Measurements from ENCODE around the gene TMEM234.

Gene TMEM234

DNA sequence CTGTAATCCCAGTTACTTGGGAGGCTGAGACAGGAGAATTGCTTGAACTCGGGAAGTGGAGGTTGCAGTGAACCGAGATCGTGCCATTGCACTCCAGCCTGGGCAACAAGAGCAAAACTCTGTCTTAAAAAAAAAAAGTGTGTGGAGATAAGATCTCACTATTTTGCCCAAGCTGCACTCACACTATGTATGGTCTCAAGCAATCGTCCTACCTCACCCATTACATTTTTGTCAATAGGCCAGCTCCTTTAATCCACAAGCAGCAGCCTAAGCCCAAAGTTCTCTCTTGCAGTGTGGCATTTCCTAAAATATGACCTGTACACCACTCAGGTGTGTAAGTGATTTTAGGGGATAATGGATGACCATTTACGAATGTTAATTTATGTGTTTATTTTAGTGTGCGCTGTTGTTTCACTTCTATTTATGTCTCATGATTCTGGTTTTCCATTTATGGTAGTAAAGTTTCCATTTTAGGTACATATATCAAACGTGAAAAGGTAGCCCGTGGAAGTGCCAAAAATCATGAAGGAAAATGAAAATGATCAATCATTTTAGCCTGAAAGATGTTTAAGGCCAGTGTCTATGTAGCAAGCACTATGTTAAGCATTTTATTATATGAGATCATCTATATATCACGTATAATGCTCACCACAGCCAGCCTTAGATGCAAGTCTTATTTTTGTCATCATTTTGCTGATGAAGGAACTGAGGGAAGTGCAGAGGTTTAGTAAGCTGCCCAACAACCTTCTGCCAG, 34.5 kb upstream of the TMEM234 start:
- TF ChIP-seq CTCF (IDR thresholded peaks at IDR 0.05; ENCODE audit: low read depth, low read length), result no peak
- no peak for DNase-seq (ENCODE audit: extremely low read depth, low read depth)

DNA sequence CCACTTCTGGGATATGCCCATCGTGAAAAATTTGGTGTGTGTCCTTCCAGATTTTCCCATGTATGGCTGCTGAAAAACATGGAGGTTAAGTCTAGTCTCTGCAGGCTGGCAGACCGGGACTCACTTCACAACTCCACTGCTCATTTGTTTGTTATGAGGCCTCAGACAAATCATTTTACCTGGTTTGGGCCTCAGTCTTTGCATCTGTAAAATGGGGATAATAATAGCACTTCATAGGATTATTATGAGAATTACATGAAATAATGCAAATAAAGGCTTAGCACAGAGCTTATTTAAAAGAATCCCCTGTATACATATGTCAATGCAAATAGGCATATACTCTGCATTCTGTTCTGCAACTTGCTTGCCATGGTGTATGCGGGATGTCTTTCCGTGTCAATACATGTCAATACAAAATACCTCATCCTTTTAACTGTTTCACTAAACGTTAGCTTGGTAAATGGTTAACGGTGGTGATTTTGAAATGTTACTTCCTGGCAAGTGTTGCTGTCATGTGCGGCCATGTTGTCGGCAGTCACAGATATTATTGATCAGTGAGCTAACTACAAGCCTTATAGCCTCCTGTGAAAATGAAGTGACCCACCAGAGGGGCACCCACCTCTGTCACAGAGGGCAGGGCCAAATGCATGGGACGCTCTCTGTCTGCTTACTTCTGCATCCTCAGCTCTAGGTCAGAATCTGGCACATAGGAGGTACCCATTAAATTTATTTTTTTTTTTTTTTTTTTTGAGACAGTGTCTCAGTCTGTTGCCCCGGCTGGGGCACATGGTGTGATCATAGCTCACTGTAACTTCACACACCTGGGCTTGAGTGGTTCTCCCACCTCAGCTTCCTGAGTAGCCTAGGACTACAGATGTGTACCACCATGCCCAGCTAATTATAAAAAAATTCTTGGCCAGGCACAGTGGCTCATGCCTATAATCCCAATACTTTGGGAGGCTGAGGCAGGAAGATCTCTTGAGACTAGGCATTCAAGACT, 33.2 kb upstream of the TMEM234 start:
- no peak for TF ChIP-seq CTCF (IDR thresholded peaks at IDR 0.05; ENCODE audit: low read depth, low read length)
- DNase-seq (ENCODE audit: extremely low read depth, low read depth), result no peak

- DNase-seq (ENCODE audit: extremely low read depth, low read depth), result no peak
- no peak for TF ChIP-seq CTCF (IDR thresholded peaks at IDR 0.05; ENCODE audit: low read depth, low read length)
Observed at GRCh38 chr1:32250893-32251716, 29.0 kb upstream of the TMEM234 start, which contains the start of gene LCK. LCK (plus strand) TSS chr1:32251265; CDS start chr1:32274330, 23,065 bp downstream.

GRCh38 chr1:32249831-32250525, 27.8 kb upstream of the TMEM234 start:
- TF ChIP-seq CTCF (IDR thresholded peaks at IDR 0.05; ENCODE audit: low read depth, low read length), result no peak
- DNase-seq (ENCODE audit: extremely low read depth, low read depth), result no peak

DNA sequence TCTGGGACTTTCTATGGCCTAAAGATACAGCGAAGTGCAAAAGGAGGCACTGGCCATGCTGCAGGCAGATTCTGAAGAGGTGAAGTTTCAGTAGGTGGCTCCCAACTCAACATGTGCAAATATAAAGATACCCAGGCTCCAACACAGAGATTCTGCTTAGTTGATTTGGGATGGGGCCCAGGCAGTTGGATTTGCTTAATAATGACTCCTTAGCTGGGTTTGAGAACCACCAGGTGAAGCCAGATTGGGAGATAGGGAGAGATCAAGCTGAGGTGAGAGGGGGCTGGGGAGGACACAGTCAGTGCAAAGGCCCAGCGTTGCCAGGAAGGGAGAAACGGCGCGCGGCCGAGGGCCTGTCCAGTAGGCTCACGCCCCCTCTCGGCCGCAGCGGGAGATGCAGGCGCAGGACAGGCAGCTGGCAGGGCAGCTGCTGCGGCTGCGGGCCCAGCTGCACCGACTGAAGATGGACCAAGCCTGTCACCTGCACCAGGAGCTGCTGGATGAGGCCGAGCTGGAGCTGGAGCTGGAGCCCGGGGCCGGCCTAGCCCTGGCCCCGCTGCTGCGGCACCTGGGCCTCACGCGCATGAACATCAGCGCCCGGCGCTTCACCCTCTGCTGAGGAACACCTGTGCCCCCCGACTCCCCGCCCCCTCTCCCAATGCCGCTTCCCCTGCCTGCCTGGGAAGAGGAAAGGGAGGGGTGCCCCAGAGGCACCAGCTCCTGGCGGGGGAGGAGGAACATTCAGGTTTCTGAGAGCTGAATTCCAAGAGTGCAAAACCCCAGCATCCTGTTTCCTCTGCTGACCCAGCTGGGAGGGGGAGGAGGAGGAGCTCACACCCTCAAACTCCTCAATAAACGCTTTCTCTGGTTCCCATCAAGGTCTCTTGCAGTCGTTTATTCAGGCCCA, 26.1 kb upstream of the TMEM234 start:
- TF ChIP-seq CTCF (IDR thresholded peaks at IDR 0.05; ENCODE audit: low read depth, low read length), result peak; percentile 72
- no peak for DNase-seq (ENCODE audit: extremely low read depth, low read depth)

GRCh38 chr1:32247452-32247851, 25.3 kb upstream of the TMEM234 start:
- DNase-seq (ENCODE audit: extremely low read depth, low read depth), result no peak
- no peak for TF ChIP-seq CTCF (IDR thresholded peaks at IDR 0.05; ENCODE audit: low read depth, low read length)

Measured in AG09319 (cell line).